GM23248 (cell line): ENCODE measurements around the gene RABEP1. TPM values are rescaled to one million over a fixed set of nuclear protein-coding genes. Genes with fewer than 3 reads are reported as not detected.

Experiments used
- DNase-seq: peaks from one replicate; pipeline ENCODE4 v3.0.0-alpha.2; 2015
- H2AFZ ChIP-seq: fragments of 200-600 bp; sonication (generic); 2 replicates; pipeline ENCODE4 v1.6.1; 2016; ENCODE audit warnings: antibody characterized with exemption
- H3F3A ChIP-seq: fragments of 200-600 bp; sonication (generic); 2 replicates; pipeline ENCODE4 v1.6.1; 2016; ENCODE audit warnings: mild to moderate bottlenecking, antibody characterized with exemption, mixed run types; ENCODE audit not compliant: insufficient read depth
- H3K27ac ChIP-seq: fragments of 200-600 bp; sonication (generic); 2 replicates; pipeline ENCODE4 v1.5.1; 2016; ENCODE audit warnings: mild to moderate bottlenecking
- H3K27me3 ChIP-seq: fragments of 200-600 bp; sonication (generic); replicated peaks from 2 replicates; pipeline ENCODE4 v1.6.1; 2016; ENCODE audit warnings: mild to moderate bottlenecking; ENCODE audit not compliant: insufficient read depth
- H3K36me3 ChIP-seq: fragments of 200-600 bp; sonication (generic); 2 replicates; pipeline ENCODE4 v1.6.1; 2016; ENCODE audit warnings: low read depth, mild to moderate bottlenecking
- H3K4me1 ChIP-seq: fragments of 200-600 bp; sonication (generic); 2 replicates; pipeline ENCODE4 v1.6.1; 2016; ENCODE audit warnings: mild to moderate bottlenecking; ENCODE audit not compliant: insufficient read depth
- H3K4me2 ChIP-seq: fragments of 200-600 bp; sonication (generic); one replicate; pipeline ENCODE4 v1.6.1; 2016; ENCODE audit warnings: mild to moderate bottlenecking; ENCODE audit not compliant: unreplicated experiment
- H3K4me3 ChIP-seq: fragments of 200-600 bp; sonication (generic); 2 replicates; pipeline ENCODE4 v1.5.1; 2016; ENCODE audit warnings: mild to moderate bottlenecking
- H3K79me2 ChIP-seq: fragments of 200-600 bp; sonication (generic); 2 replicates; pipeline ENCODE4 v1.6.1; 2016; ENCODE audit warnings: mild to moderate bottlenecking; ENCODE audit not compliant: insufficient read depth
- H3K9ac ChIP-seq: fragments of 200-600 bp; sonication (generic); 2 replicates; pipeline ENCODE4 v1.6.1; 2016; ENCODE audit warnings: mild to moderate bottlenecking
- H3K9me2 ChIP-seq: fragments of 200-600 bp; sonication (generic); 2 replicates; pipeline ENCODE4 v1.6.1; 2016; ENCODE audit warnings: mixed run types, mild to moderate bottlenecking, moderate library complexity; ENCODE audit not compliant: insufficient read depth
- H3K9me3 ChIP-seq: fragments of 200-600 bp; sonication (generic); one replicate; pipeline ENCODE4 v1.6.1; 2017; ENCODE audit warnings: low read depth
- H4K20me1 ChIP-seq: fragments of 200-600 bp; sonication (generic); 2 replicates; pipeline ENCODE4 v1.6.0; 2016; ENCODE audit not compliant: insufficient read depth
- EZH2 ChIP-seq: fragments of 200-600 bp; sonication (generic); IDR thresholded peaks from 2 replicates; pipeline ENCODE4 v1.6.1; 2018; ENCODE audit warnings: antibody characterized with exemption, mild to moderate bottlenecking; ENCODE audit not compliant: insufficient read depth, poor library complexity, severe bottlenecking
- EZH2phosphoT487 ChIP-seq: fragments of 200-600 bp; sonication (generic); IDR thresholded peaks from 2 replicates; pipeline ENCODE4 v1.6.1; 2018; ENCODE audit warnings: antibody characterized with exemption, moderate library complexity, mild to moderate bottlenecking, low read depth; ENCODE audit not compliant: insufficient read depth
- WGBS, 2 experiments: methylation state at CpG; one replicate each; pipeline ENCODE4 v1.1.6; 2015 to 2017; ENCODE audit warnings: low lambda C conversion rate in 2 of 2, low coverage in 1 of 2; ENCODE audit errors: missing lambda C conversion rate in 2 of 2; 5-methylcytosine and 5-hydroxymethylcytosine counted together
- in situ Hi-C: fragments of 300-500 bp; cut with MboI; formaldehyde crosslinking; loops from 2 replicates; pipeline ENCODE4 v1.15.0; 2020
- polyA plus RNA-seq: library from polyadenylated mRNA; unstranded; fragments of >200 nt; fragmentation: Nextera tagmentation; extraction: Ambion mirVana; gene quantifications from 2 replicates; pipeline ENCODE4 v1.2.1, GENCODE V29; 2016
- total RNA-seq: library from RNA; depleted of rRNA; stranded (reverse); fragments of >200 nt; shearing (Covaris generic); gene quantifications from 2 replicates; pipeline ENCODE4 v1.2.3, GENCODE V29; 2014

RABEP1 gene
- total and polyA plus RNA-seq, 2 experiments from 2014 or later, result 26.3 to 33.6 TPM

DNA sequence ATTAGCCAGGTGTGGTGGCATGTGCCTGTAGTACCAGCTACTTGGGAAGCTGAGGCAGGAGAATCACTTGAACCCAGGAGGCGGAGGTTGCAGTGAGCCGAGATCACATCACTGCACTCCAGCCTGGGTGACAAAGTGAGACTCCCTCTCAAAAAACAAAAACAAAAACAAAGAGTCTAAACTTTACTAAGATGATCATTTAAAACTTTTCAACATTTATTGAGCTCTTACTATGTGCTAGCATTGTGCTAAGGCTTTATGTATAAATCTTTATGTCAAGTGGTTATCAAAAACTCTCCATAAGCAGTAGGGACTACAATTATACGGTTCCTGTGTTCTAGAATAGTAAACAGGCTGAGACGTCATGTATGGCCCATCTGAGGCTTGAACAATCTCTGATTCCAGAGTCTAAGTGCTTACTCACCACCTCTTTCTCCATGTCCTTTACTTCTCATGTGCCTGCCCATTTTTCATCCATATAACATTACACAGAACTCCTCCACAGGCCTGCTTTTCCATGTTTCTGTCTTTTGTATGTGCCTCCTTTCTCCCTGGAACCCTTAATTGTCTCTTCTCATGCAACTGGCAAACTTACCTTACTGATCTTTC is 70.7 kb downstream of the RABEP1 start:
- DNase-seq, result no peak
- in situ Hi-C loops, result no loop called here

DNA sequence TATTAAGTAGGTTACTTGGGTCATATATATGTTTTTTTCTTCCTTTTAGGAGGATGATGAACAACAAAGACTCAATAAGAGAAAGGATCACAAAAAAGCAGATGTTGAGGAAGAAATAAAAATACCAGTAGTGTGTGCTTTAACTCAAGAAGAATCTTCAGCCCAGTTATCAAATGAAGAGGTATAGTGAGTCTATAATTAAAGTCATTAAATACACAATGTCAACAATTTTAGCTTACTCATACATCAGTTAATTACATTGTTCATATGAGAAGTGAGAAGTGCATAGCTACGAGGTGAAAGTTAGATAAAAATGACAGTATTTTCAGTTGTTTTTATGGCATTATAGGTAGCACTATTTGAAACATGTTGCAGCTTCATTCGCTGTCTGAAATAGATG is 72.2 kb downstream of the RABEP1 start:
- WGBS, 2 experiments, result 94 to 99% methylated on average over 2 of the region's 2 CpGs
- no peak overlapping the region for H3K27ac ChIP-seq
- no peaks in the 10 kb centered on the region for H3K27me3 ChIP-seq
- H4K20me1 ChIP-seq, result no peaks in the 10 kb centered on the region
- 0 out of 2 replicates have a peak, but pooled peaks cover 12% of the 10 kb centered on the region for H3F3A ChIP-seq
- TF ChIP-seq EZH2phosphoT487 (no peak), EZH2 (no peak)
- no peaks in the 10 kb centered on the region for H3K9me2 ChIP-seq
- in situ Hi-C loops, result no loop called here
- DNase-seq, result no peak
- no peak overlapping the region for H3K4me2 ChIP-seq
- H2AFZ ChIP-seq, result no peak overlapping the region
- no peaks in the 10 kb centered on the region for H3K79me2 ChIP-seq
- peaks cover 32% of the 10 kb centered on the region; the same call in 1 of the 2 replicates for H3K36me3 ChIP-seq
- H3K9me3 ChIP-seq, result no peaks in the 10 kb centered on the region
- peaks cover 16% of the 10 kb centered on the region for H3K4me1 ChIP-seq
- no peak overlapping the region for H3K4me3 ChIP-seq
- no peak overlapping the region for H3K9ac ChIP-seq

More for the DNA sequence above, 70.7 kb downstream of the RABEP1 start:
- Histone ChIP-seq H3K4me1 (peaks cover 16% of the 10 kb centered on the region), H3K9me3 (no peaks in the 10 kb centered on the region), H3K9ac (no peak overlapping the region), H3K4me3 (no peak overlapping the region), H3K27me3 (no peaks in the 10 kb centered on the region), H2AFZ (no peak overlapping the region), H3K4me2 (no peak overlapping the region), H3K9me2 (no peaks in the 10 kb centered on the region), H3K27ac (no peak overlapping the region), H3K79me2 (no peaks in the 10 kb centered on the region), H3K36me3 (peaks cover 30% of the 10 kb centered on the region; the same call in 1 of the 2 replicates), H3F3A (0 out of 2 replicates have a peak, but pooled peaks cover 12% of the 10 kb centered on the region), H4K20me1 (no peaks in the 10 kb centered on the region)
- 84 to 92% methylated on average over 4 of the region's 4 CpGs for WGBS, 2 experiments
- TF ChIP-seq EZH2 (no peak), EZH2phosphoT487 (no peak)

DNA sequence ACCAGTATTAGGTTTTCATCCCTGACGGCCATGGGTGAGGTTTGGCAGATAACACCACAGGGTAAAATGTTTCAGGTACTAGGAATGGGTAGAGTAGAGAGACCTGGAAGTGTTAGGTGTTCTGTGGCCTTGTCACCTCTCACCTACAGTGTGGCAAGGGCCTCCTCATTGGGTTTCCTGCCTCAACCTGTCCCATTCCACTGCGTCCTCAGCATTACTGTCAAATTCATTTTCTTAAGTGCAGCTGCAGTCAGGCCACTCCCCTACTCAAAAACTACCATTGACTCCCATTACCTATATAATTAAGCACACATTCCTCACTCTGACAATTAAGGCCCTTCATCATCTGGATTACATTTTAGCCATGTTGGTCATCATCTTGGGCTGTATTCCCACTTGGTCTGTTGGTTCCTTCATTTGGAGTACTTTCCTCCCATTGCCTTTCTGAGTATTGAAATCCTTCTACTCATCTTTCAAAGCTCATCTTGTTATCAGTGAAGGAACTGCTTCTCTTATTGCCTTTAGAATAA is 72.9 kb downstream of the RABEP1 start:
- Histone ChIP-seq H3F3A (0 out of 2 replicates have a peak, but pooled peaks cover 12% of the 10 kb centered on the region), H3K79me2 (no peaks in the 10 kb centered on the region), H3K36me3 (peaks cover 38% of the 10 kb centered on the region; the same call in 1 of the 2 replicates), H3K4me2 (no peak overlapping the region), H3K27me3 (no peaks in the 10 kb centered on the region), H3K27ac (peak overlapping the region; percentile 33), H2AFZ (no peak overlapping the region), H3K9ac (peak overlapping the region; percentile 20; the same call in 1 of the 2 replicates), H3K9me2 (no peaks in the 10 kb centered on the region), H3K4me3 (no peak overlapping the region), H3K9me3 (no peaks in the 10 kb centered on the region), H4K20me1 (no peaks in the 10 kb centered on the region), H3K4me1 (peaks cover 16% of the 10 kb centered on the region)
- in situ Hi-C loops, result no loop called here
- 64 to 71% methylated on average over 2 of the region's 2 CpGs for WGBS, 2 experiments
- TF ChIP-seq EZH2 (no peak), EZH2phosphoT487 (no peak)
- DNase-seq, result no peak

DNA sequence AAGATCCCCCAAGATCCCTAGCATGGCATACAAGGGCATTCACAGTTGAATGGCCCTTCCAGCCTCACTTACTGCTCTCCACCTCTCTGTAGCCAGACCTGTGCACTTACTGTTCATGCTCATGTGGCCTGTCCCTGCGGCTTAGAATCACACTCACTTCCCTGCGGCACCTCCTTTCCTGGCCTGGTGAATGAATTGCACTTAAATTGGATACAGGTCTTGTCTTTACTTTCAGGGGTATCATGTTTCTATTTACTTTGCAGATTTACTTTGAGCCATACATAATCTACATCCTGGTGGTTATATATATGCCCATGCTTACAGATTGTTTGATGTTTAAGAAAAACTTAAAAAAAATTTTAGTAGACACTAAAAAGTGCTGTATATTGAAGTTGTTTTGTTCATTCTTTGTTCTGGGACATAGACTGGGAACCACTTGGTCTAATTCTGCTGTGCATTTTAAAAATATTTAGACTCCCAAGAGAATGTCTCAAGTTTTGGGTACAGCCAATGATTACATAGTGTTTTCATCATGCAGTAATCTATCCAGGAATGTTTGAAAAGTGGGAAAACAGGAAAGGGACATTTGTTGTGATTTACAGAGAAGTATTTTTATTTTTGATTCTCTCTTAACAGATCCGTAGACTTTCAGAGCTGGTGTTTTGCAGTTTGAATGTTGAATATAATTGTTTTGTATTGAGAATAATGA is 73.5 kb downstream of the RABEP1 start:
- in situ Hi-C loops, result no loop called here
- Histone ChIP-seq H2AFZ (no peak overlapping the region), H3K4me2 (no peak overlapping the region), H3F3A (0 out of 2 replicates have a peak, but pooled peaks cover 12% of the 10 kb centered on the region), H4K20me1 (no peaks in the 10 kb centered on the region), H3K9me3 (no peaks in the 10 kb centered on the region), H3K27me3 (no peaks in the 10 kb centered on the region), H3K36me3 (peaks cover 38% of the 10 kb centered on the region; the same call in 1 of the 2 replicates), H3K4me3 (no peak overlapping the region), H3K27ac (peak overlapping the region; percentile 33), H3K9ac (peak overlapping the region; percentile 20; the same call in 1 of the 2 replicates), H3K79me2 (no peaks in the 10 kb centered on the region), H3K9me2 (no peaks in the 10 kb centered on the region), H3K4me1 (peaks cover 16% of the 10 kb centered on the region)
- peak; percentile 31 for DNase-seq
- WGBS, 2 experiments, result 37 to 39% methylated on average over 3 of the region's 3 CpGs
- TF ChIP-seq EZH2phosphoT487, result no peak
- no peak for TF ChIP-seq EZH2
